Measurements from ENCODE around the gene KRTAP20-1.

GRCh38 chr21:30616125-30616524 lies at the start of gene KRTAP20-1:
- no peak for TF ChIP-seq POLR2AphosphoS5 (IDR thresholded peaks at IDR 0.05; ENCODE audit: low read depth)
- TF ChIP-seq, protein P1, sequence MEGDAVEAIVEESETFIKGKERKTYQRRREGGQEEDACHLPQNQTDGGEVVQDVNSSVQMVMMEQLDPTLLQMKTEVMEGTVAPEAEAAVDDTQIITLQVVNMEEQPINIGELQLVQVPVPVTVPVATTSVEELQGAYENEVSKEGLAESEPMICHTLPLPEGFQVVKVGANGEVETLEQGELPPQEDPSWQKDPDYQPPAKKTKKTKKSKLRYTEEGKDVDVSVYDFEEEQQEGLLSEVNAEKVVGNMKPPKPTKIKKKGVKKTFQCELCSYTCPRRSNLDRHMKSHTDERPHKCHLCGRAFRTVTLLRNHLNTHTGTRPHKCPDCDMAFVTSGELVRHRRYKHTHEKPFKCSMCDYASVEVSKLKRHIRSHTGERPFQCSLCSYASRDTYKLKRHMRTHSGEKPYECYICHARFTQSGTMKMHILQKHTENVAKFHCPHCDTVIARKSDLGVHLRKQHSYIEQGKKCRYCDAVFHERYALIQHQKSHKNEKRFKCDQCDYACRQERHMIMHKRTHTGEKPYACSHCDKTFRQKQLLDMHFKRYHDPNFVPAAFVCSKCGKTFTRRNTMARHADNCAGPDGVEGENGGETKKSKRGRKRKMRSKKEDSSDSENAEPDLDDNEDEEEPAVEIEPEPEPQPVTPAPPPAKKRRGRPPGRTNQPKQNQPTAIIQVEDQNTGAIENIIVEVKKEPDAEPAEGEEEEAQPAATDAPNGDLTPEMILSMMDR (IDR thresholded peaks at IDR 0.05; ENCODE audit: insufficient read depth, low read length), result no peak
- no peak for TF ChIP-seq REST (IDR thresholded peaks at IDR 0.05; ENCODE audit: insufficient replicate concordance, low read depth)
- TF ChIP-seq GABPA (IDR thresholded peaks at IDR 0.05; ENCODE audit: low read depth), result no peak

Data from HL-60 (cell line).